Measurements from ENCODE around the gene SEBOX.

GRCh38 chr17:28386391-28386790 lies 21.4 kb upstream of the SEBOX start:
- TF ChIP-seq CTCF (tag by site-specific recombination; IDR thresholded peaks at IDR 0.05) (no peak), REST (tag by site-specific recombination; IDR thresholded peaks at IDR 0.05) (no peak), ELK4 (IDR thresholded peaks at IDR 0.05; ENCODE audit: borderline replicate concordance, low read depth, low read length) (no peak), ZNF132 (tag by site-specific recombination; IDR thresholded peaks at IDR 0.05; ENCODE audit: borderline replicate concordance) (no peak), ZNF37A (tag by site-specific recombination; IDR thresholded peaks at IDR 0.05) (no peak), MZF1 (tag by site-specific recombination; IDR thresholded peaks at IDR 0.05; ENCODE audit: borderline replicate concordance) (no peak), ZNF530 (tag by site-specific recombination; IDR thresholded peaks at IDR 0.05; ENCODE audit: low read depth) (no peak), ZNF544 (tag by site-specific recombination; IDR thresholded peaks at IDR 0.05) (no peak), PATZ1 (tag by site-specific recombination; IDR thresholded peaks at IDR 0.05) (no peak), PBX3 (CRISPR knock-in tag; IDR thresholded peaks at IDR 0.05) (no peak), TCF7L2 (IDR thresholded peaks at IDR 0.05; ENCODE audit: borderline replicate concordance, low read depth, low read length) (no peak), ZNF155 (tag by site-specific recombination; IDR thresholded peaks at IDR 0.05) (no peak), ZSCAN18 (tag by site-specific recombination; IDR thresholded peaks at IDR 0.05) (no peak)

Data from HEK293 (cell line).